A673 (cell line): ENCODE results near the gene NCOA3.

Experiments
- EZH2 ChIP-seq: fragments of 200-600 bp; sonication (generic); IDR thresholded peaks from 2 replicates; pipeline ENCODE4 v1.6.1; 2017; ENCODE audit warnings: borderline replicate concordance, low read depth, mild to moderate bottlenecking, mixed read lengths, antibody characterized with exemption, low read length; ENCODE audit not compliant: poor library complexity, severe bottlenecking
- TF ChIP-seq, protein P1 (sequence below): fragments of 300-800, 200-600 bp; sonication (generic); conservative IDR thresholded peaks from 2 replicates; pipeline ENCODE4 v1.5.1; 2017; ENCODE audit warnings: low read depth, mild to moderate bottlenecking, antibody characterized with exemption, low read length, moderate library complexity, mixed read lengths

DNA sequence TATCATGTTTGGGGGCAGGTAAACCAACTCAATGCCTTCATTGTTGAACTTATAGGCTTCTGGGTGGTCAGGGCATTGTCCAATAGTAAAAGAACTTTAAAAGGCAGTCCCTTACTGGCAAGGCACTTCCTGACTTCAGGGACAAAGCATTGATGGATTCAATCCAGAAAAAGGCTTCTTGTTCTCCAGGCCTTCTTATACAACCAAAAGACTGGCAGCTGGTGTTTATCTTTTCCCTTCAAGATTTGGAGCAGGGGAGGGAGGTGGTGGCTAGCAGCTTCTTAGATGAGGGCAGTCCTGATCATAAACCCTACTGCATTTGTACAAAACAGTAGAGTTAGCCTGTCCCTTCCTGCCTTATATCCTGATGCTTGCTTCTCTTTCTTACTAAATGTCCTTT is 57.5 kb downstream of the NCOA3 start:
- TF ChIP-seq, protein P1, sequence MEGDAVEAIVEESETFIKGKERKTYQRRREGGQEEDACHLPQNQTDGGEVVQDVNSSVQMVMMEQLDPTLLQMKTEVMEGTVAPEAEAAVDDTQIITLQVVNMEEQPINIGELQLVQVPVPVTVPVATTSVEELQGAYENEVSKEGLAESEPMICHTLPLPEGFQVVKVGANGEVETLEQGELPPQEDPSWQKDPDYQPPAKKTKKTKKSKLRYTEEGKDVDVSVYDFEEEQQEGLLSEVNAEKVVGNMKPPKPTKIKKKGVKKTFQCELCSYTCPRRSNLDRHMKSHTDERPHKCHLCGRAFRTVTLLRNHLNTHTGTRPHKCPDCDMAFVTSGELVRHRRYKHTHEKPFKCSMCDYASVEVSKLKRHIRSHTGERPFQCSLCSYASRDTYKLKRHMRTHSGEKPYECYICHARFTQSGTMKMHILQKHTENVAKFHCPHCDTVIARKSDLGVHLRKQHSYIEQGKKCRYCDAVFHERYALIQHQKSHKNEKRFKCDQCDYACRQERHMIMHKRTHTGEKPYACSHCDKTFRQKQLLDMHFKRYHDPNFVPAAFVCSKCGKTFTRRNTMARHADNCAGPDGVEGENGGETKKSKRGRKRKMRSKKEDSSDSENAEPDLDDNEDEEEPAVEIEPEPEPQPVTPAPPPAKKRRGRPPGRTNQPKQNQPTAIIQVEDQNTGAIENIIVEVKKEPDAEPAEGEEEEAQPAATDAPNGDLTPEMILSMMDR = no peak
- no peak for TF ChIP-seq EZH2
